CD4-positive, alpha-beta T cell (primary cell): ENCODE data around the gene CCDC137. TPM values are rescaled to one million over a fixed set of nuclear protein-coding genes. Genes with fewer than 3 reads are reported as not detected.

Experiments
- ATAC-seq: fragments of 200-7000 bp; cut with Tn5 transposase; one replicate; pipeline ENCODE4 v1.10.0; 2022; ENCODE audit warnings: mild to moderate bottlenecking; ENCODE audit not compliant: poor library complexity
- CTCF ChIA-PET: fragments of 350-600 bp; sonication (Branson Sonifier 250); formaldehyde crosslinking; loops from one replicate; lab custom pipeline; 2021; ENCODE audit warnings: antibody characterized with exemption, inconsistent platforms; lab: Charles Lee
- POLR2A ChIA-PET: fragments of 350-600 bp; sonication (Branson Sonifier 250); formaldehyde crosslinking; loops from one replicate; lab custom pipeline; 2021; ENCODE audit warnings: antibody characterized with exemption, inconsistent platforms; lab: Charles Lee
- DNase-seq, 14 experiments: peaks; one replicate each; pipeline ENCODE4 v3.0.0-alpha.2; 2013 to 2020; ENCODE audit warnings: mixed read lengths in 2 of 14
- H3K27ac ChIP-seq, 2 donors: one replicate each; pipeline versions ENCODE4 v1.5.1 to v1.7.0; 2013; ENCODE audit warnings: low read length in 2 of 2, low read depth in 1 of 2, mild to moderate bottlenecking in 1 of 2
- H3K27me3 ChIP-seq, 2 experiments: 1 replicate in 1 of 2; 2 replicates in 1 of 2; pipeline versions ENCODE4 v1.6.1 to v1.7.0; 2013; ENCODE audit warnings: low read length in 2 of 2, control low read depth in 1 of 2, mild to moderate bottlenecking in 1 of 2, moderate library complexity in 1 of 2; ENCODE audit not compliant: insufficient read depth in 2 of 2, control insufficient read depth in 1 of 2
- H3K36me3 ChIP-seq: one replicate; pipeline ENCODE4 v1.6.1; 2013; ENCODE audit warnings: low read length, control low read depth; ENCODE audit not compliant: insufficient read depth
- H3K4me1 ChIP-seq: one replicate; pipeline ENCODE4 v1.6.1; 2013; ENCODE audit warnings: low read length, control low read depth; ENCODE audit not compliant: insufficient read depth
- H3K4me3 ChIP-seq: one replicate; pipeline ENCODE4 v1.5.1; 2013; ENCODE audit warnings: mild to moderate bottlenecking, low read length, moderate library complexity
- H3K9me3 ChIP-seq, 2 experiments: 1 replicate in 1 of 2; 2 replicates in 1 of 2; pipeline versions ENCODE4 v1.6.1 to v1.7.0; 2013; ENCODE audit warnings: low read length in 2 of 2, mild to moderate bottlenecking in 2 of 2, control low read depth in 1 of 2, moderate library complexity in 1 of 2; ENCODE audit not compliant: control insufficient read depth in 1 of 2, insufficient read depth in 1 of 2
- H3K27ac Mint-ChIP-seq: one replicate; pipeline ENCODE4 v1.8.0; 2020; ENCODE audit warnings: mixed read lengths
- H3K27me3 Mint-ChIP-seq: one replicate; pipeline ENCODE4 v1.8.0; 2021; ENCODE audit warnings: mixed read lengths
- H3K36me3 Mint-ChIP-seq: one replicate; pipeline ENCODE4 v1.8.0; 2021; ENCODE audit warnings: low read depth, mixed read lengths
- H3K4me1 Mint-ChIP-seq: one replicate; pipeline ENCODE4 v1.8.0; 2021; ENCODE audit warnings: low read depth, mixed read lengths
- H3K4me3 Mint-ChIP-seq: one replicate; pipeline ENCODE4 v1.8.0; 2020; ENCODE audit warnings: mild to moderate bottlenecking, mixed read lengths
- H3K9me3 Mint-ChIP-seq: one replicate; pipeline ENCODE4 v1.8.0; 2020; ENCODE audit warnings: mixed read lengths
- CTCF ChIP-seq: fragments of 200-600 bp; IDR thresholded peaks from one replicate; pipeline ENCODE4 v1.8.0; 2022; ENCODE audit warnings: antibody characterized with exemption, mild to moderate bottlenecking
- intact Hi-C, 2 experiments: fragments of 100-400 bp; cut with DNase I in 1 of 2; cut with micrococcal nuclease in 1 of 2; formaldehyde crosslinking; loops; one replicate each; pipeline versions ENCODE4 v1.15.1 to v1.9.0; 2023 to 2025; cut with DNase I, micrococcal nuclease
- total RNA-seq, 174 experiments: library from RNA in 2 of 174; stranded (reverse) in 2 of 174; gene quantifications; one replicate each; pipeline ENCODE4 v1.2.3 and lab custom pipeline; 2021 to 2026

The CCDC137 gene
- total RNA-seq, 2 experiments from 2014 or later = 20.8 to 21.7 TPM

DNA sequence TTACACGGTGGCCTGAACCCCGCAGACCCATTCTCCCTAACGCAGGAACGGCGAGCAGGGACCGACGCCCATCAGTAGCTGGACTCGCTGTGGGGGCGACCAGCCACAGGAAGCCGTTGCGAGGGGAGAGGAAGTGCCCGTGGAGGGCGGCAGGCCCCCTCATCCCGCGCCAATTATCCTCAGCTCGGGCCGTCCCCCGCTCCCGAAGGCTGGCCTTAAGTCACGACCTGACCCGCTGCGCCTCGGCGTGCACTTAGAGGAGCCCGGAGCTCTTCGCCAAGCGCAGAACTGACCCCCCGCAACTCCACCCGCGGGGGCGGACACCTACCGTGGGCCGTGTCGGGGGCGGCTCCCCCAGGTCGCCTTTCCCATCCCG, 16.7 kb downstream of the CCDC137 start:
- Histone ChIP-seq H3K4me1 (peaks cover 51% of the 10 kb centered on the region), H3K9me3 (no peaks in the 10 kb centered on the region), H3K4me3 (peak overlapping the region; percentile 98), H3K36me3 (peaks cover 30% of the 10 kb centered on the region), H3K27ac (peak overlapping the region; percentile 67 to 69), H3K27me3 (no peaks in the 10 kb centered on the region)
- intact Hi-C loops = loop anchor here (1.0 to 5.0 kb wide), 4 partner anchors 17 to 179 kb away; partner anchors contain the start of genes CCDC137 (in 1 of the 2), NPLOC4 (in 1 of the 2), OXLD1 (in 1 of the 2) and P4HB (in 1 of the 2)
- DNase-seq (peak in 1 of 14 experiments; percentile 12), ATAC-seq (no peak)
- H3K4me1 Mint-ChIP-seq = peaks cover 24% of the 10 kb centered on the region
- peak overlapping the region; percentile 100 for H3K4me3 Mint-ChIP-seq
- peaks cover 42% of the 10 kb centered on the region for H3K36me3 Mint-ChIP-seq
- H3K27ac Mint-ChIP-seq = peak overlapping the region; percentile 81
- no peaks in the 10 kb centered on the region for H3K9me3 Mint-ChIP-seq
- H3K27me3 Mint-ChIP-seq = no peaks in the 10 kb centered on the region
- CTCF ChIA-PET = interaction anchor here (0.9 to 1.6 kb wide), 3 partner anchors 19 to 186 kb away, joined by 3 to 5 read pairs (median 3); no protein-coding TSS in a partner anchor
- no peak for TF ChIP-seq CTCF
- POLR2A ChIA-PET = interaction anchor here (0.9 to 4.0 kb wide), 18 partner anchors 9 to 444 kb away, joined by 3 to 43 read pairs (median 4); partner anchors contain the start of genes CCDC137, CENPX, FAAP100 and LRRC45

GRCh38 chr17:81683584-81684441, 17.3 kb downstream of the CCDC137 start, which contains the start of the genes ARL16 and HGS:
TSS of gene ARL16 (minus strand) at chr17:81683797. CDS start at chr17:81683753, 44 bp downstream.
TSS of gene HGS (plus strand) at chr17:81684011. CDS start at chr17:81684067, 56 bp downstream.
- DNase-seq (peak; percentile 94 to 99 (median 96)), ATAC-seq (peak; percentile 99)
- peak within 1 kb of the TSS; percentile 67 to 69 for H3K27ac ChIP-seq
- peaks cover 51% of the 10 kb centered on the region for H3K4me1 ChIP-seq
- Mint-ChIP-seq H3K27me3 (no peaks in the 10 kb centered on the region), H3K27ac (peak within 1 kb of the TSS; percentile 81), H3K4me1 (peaks cover 24% of the 10 kb centered on the region), H3K36me3 (peaks cover 46% of the 10 kb centered on the region), H3K9me3 (no peaks in the 10 kb centered on the region), H3K4me3 (peak within 1 kb of the TSS; percentile 100)
- no peak for TF ChIP-seq CTCF
- H3K4me3 ChIP-seq = peak within 1 kb of the TSS; percentile 98
- intact Hi-C loops = loop anchor here (1.0 to 5.0 kb wide), 5 partner anchors 18 to 178 kb away; partner anchors contain the start of genes CCDC137 (in 1 of the 2), MRPL12 (in 1 of the 2), NPLOC4 (in 1 of the 2) and OXLD1 (in 1 of the 2)
- H3K9me3 ChIP-seq = no peaks in the 10 kb centered on the region
- no peaks in the 10 kb centered on the region for H3K27me3 ChIP-seq
- peaks cover 36% of the 10 kb centered on the region for H3K36me3 ChIP-seq
- CTCF ChIA-PET = interaction anchor here (0.6 to 1.6 kb wide), 4 partner anchors 18 to 186 kb away, joined by 3 to 5 read pairs (median 4); no protein-coding TSS in a partner anchor
- POLR2A ChIA-PET = interaction anchor here (0.6 to 4.0 kb wide), 20 partner anchors 9 to 933 kb away, joined by 3 to 43 read pairs (median 4); partner anchors contain the start of genes ACTG1, CCDC137, CENPX and FAAP100

DNA sequence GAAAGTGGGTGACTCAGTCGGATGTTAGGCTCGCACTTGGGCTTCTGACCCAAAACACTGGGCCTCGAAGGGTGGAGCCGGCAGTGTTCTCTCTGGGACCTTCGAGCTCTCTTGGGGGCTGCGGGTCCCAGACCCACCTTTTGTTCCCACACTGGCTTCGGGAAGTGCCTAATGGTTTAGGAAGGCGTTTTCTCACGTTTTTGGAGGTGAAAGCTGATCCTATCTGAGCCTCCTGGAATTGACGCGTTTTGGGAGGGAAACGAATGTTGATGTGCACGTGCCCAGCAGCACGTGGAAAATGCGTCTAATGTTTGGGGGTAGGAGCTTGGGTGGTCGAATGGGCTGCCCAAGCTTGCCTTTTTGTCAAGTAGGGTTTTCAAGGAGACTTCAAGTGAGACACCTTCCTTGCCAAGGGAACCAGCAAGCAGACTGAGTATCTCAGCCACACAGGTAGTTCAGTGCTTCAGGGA, 17.9 kb downstream of the CCDC137 start:
- Mint-ChIP-seq H3K4me1 (peaks cover 24% of the 10 kb centered on the region), H3K4me3 (peak overlapping the region; percentile 84), H3K9me3 (no peaks in the 10 kb centered on the region), H3K36me3 (peaks cover 52% of the 10 kb centered on the region), H3K27ac (peak overlapping the region; percentile 79), H3K27me3 (no peaks in the 10 kb centered on the region)
- peaks cover 56% of the 10 kb centered on the region for H3K4me1 ChIP-seq
- intact Hi-C loops = loop anchor here (2.0 to 5.0 kb wide), 3 partner anchors 18 to 178 kb away; partner anchors contain the start of genes MRPL12 (in 1 of the 2) and P4HB (in 1 of the 2)
- peak overlapping the region; percentile 36 to 50 for H3K27ac ChIP-seq
- POLR2A ChIA-PET = interaction anchor here (0.6 to 4.0 kb wide), 13 partner anchors 11 to 932 kb away, joined by 3 to 43 read pairs (median 5); partner anchors contain the start of genes ACTG1, CCDC137, CENPX and FAAP100
- H3K36me3 ChIP-seq = peaks cover 43% of the 10 kb centered on the region
- ATAC-seq = no peak
- no peak for DNase-seq
- CTCF ChIA-PET = interaction anchor here (1.2 to 1.6 kb wide), 3 partner anchors 9 to 185 kb away, joined by 3 to 5 read pairs (median 3); no protein-coding TSS in a partner anchor
- no peak for TF ChIP-seq CTCF
- H3K27me3 ChIP-seq = no peaks in the 10 kb centered on the region
- no peaks in the 10 kb centered on the region for H3K9me3 ChIP-seq
- H3K4me3 ChIP-seq = peak overlapping the region; percentile 98
